SU-DHL-6 (cell line): ENCODE measurements around the gene TBC1D8.

Experiments
- H2AFZ ChIP-seq: fragments of 200-600 bp; sonication (generic); 2 replicates; pipeline ENCODE4 v1.6.1; 2014; ENCODE audit warnings: low read depth, mild to moderate bottlenecking, moderate library complexity, mixed read lengths, antibody characterized with exemption, low read length; ENCODE audit not compliant: severe bottlenecking
- H3F3A ChIP-seq: fragments of 200-600 bp; shearing (Covaris generic); 2 replicates; pipeline ENCODE4 v1.6.0; 2016; ENCODE audit warnings: antibody characterized with exemption, mild to moderate bottlenecking; ENCODE audit not compliant: insufficient read depth
- H3K27ac ChIP-seq: fragments of 200-600 bp; sonication (generic); 2 replicates; pipeline ENCODE4 v1.5.1; 2016; ENCODE audit warnings: low read depth, mild to moderate bottlenecking, low read length, moderate library complexity, mixed read lengths
- H3K27me3 ChIP-seq: fragments of 200-600 bp; sonication (generic), shearing (Covaris generic); 2 replicates; pipeline ENCODE4 v1.6.0; 2014; ENCODE audit warnings: mild to moderate bottlenecking, low read length
- H3K36me3 ChIP-seq: fragments of 200-600 bp; sonication (generic); 2 replicates; pipeline ENCODE4 v1.6.1; 2014; ENCODE audit warnings: mild to moderate bottlenecking, low read length, mixed read lengths
- H3K4me2 ChIP-seq: fragments of 300-600, 200-600 bp; shearing (Covaris generic), sonication (generic); 2 replicates; pipeline ENCODE4 v1.6.0; 2014; ENCODE audit warnings: low read length, low read depth, mild to moderate bottlenecking; ENCODE audit not compliant: poor library complexity, severe bottlenecking
- H3K4me3 ChIP-seq: fragments of 200-600 bp; sonication (generic); 2 replicates; pipeline ENCODE4 v1.5.1; 2014; ENCODE audit warnings: antibody characterized with exemption, low read length, mild to moderate bottlenecking, mixed read lengths; ENCODE audit not compliant: insufficient read depth, poor library complexity, severe bottlenecking
- H3K79me2 ChIP-seq: fragments of 200-600 bp; sonication (generic); 2 replicates; pipeline ENCODE4 v1.6.1; 2014; ENCODE audit warnings: mild to moderate bottlenecking, low read length, moderate library complexity; ENCODE audit not compliant: insufficient read depth
- H3K9ac ChIP-seq: fragments of 200-600 bp; sonication (generic); 2 replicates; pipeline ENCODE4 v1.7.0; 2014; ENCODE audit warnings: mild to moderate bottlenecking, low read length
- H3K9me2 ChIP-seq: fragments of 200-600 bp; sonication (generic); replicated peaks from 2 replicates; pipeline ENCODE4 v1.6.1; 2014; ENCODE audit warnings: low read length; ENCODE audit not compliant: insufficient read depth
- H3K9me3 ChIP-seq: fragments of 200-600 bp; sonication (generic); 2 replicates; pipeline ENCODE4 v1.6.1; 2014; ENCODE audit warnings: low read length, mixed read lengths; ENCODE audit not compliant: insufficient read depth
- H4K20me1 ChIP-seq: fragments of 200-600 bp; sonication (generic); 2 replicates; pipeline ENCODE4 v1.6.1; 2014; ENCODE audit warnings: low read depth, mild to moderate bottlenecking, antibody characterized with exemption, low read length, moderate library complexity, mixed read lengths
- CTCF ChIP-seq: fragments of 200-600 bp; sonication (generic); IDR thresholded peaks from one replicate; pipeline ENCODE4 v1.5.1; 2017; ENCODE audit warnings: antibody characterized with exemption, mild to moderate bottlenecking, low read length, moderate library complexity; ENCODE audit not compliant: insufficient read depth, poor library complexity, severe bottlenecking
- EZH2phosphoT487 ChIP-seq: fragments of 200-600 bp; sonication (generic), shearing (Covaris generic); conservative IDR thresholded peaks from 2 replicates; pipeline ENCODE4 v1.6.1; 2018; ENCODE audit warnings: mild to moderate bottlenecking, antibody characterized with exemption, low read length, moderate library complexity, mixed read lengths

TBC1D8 gene

GRCh38 chr2:100969998-100970397 is 181.2 kb downstream of the TBC1D8 start:
- Histone ChIP-seq H3K27ac (no peak overlapping the region), H3K4me3 (no peak overlapping the region), H3K9me2 (no peaks in the 10 kb centered on the region), H3K79me2 (no peaks in the 10 kb centered on the region), H3K27me3 (no peaks in the 10 kb centered on the region), H4K20me1 (no peaks in the 10 kb centered on the region), H3F3A (no peaks in the 10 kb centered on the region), H3K9ac (no peak overlapping the region), H3K4me2 (no peak overlapping the region), H3K9me3 (no peaks in the 10 kb centered on the region), H3K36me3 (no peaks in the 10 kb centered on the region), H2AFZ (no peak overlapping the region)
- TF ChIP-seq EZH2phosphoT487 = no peak
- no peak for TF ChIP-seq CTCF

- H3K4me2 ChIP-seq = no peak overlapping the region
- no peak overlapping the region for H3K27ac ChIP-seq
- no peaks in the 10 kb centered on the region for H4K20me1 ChIP-seq
- H3K79me2 ChIP-seq = no peaks in the 10 kb centered on the region
- no peaks in the 10 kb centered on the region for H3K36me3 ChIP-seq
- no peaks in the 10 kb centered on the region for H3F3A ChIP-seq
- H3K27me3 ChIP-seq = no peaks in the 10 kb centered on the region
- no peak overlapping the region for H3K4me3 ChIP-seq
- H2AFZ ChIP-seq = no peak overlapping the region
- H3K9ac ChIP-seq = no peak overlapping the region
- no peaks in the 10 kb centered on the region for H3K9me3 ChIP-seq
- no peaks in the 10 kb centered on the region for H3K9me2 ChIP-seq
- TF ChIP-seq CTCF = no peak
- no peak for TF ChIP-seq EZH2phosphoT487
These were observed 182.7 kb downstream of the TBC1D8 start for GRCh38 chr2:100968146-100969145.

- TF ChIP-seq CTCF (no peak), EZH2phosphoT487 (no peak)
- no peaks in the 10 kb centered on the region for H4K20me1 ChIP-seq
- no peak overlapping the region for H3K4me3 ChIP-seq
- H3K27me3 ChIP-seq = no peaks in the 10 kb centered on the region
- H3K4me2 ChIP-seq = no peak overlapping the region
- H2AFZ ChIP-seq = no peak overlapping the region
- no peak overlapping the region for H3K27ac ChIP-seq
- no peaks in the 10 kb centered on the region for H3K9me2 ChIP-seq
- H3K9me3 ChIP-seq = no peaks in the 10 kb centered on the region
- no peaks in the 10 kb centered on the region for H3K36me3 ChIP-seq
- H3K79me2 ChIP-seq = no peaks in the 10 kb centered on the region
- H3F3A ChIP-seq = no peaks in the 10 kb centered on the region
- H3K9ac ChIP-seq = no peak overlapping the region
These were observed 183.5 kb downstream of the TBC1D8 start for GRCh38 chr2:100967716-100968115.
